Activated T-cell treated with anti-CD3 and anti-CD28 coated beads, Interleukin-2, amount 50 U/mL, for 48 hours (primary cell): ENCODE data around the gene ZNF587.
"Not testable (repeated sequence)": the region's sequence is repeated elsewhere in the genome, so short reads cannot be mapped to it uniquely, and the experiment has no call there.

Experiments used
- DNase-seq, 2 experiments: peaks; one replicate each; pipeline ENCODE4 v3.0.0-alpha.2; 2020

The ZNF587 gene

GRCh38 chr19:57849666-57850473 is at the start of gene ZNF587:
TSS of gene ZNF587 (plus strand) at chr19:57849859. CDS start at chr19:57850039, 180 bp downstream.
- DNase-seq: peak; percentile 80 to 83

- no peak for DNase-seq
Observed at GRCh38 chr19:57800696-57801095, 49.0 kb upstream of the ZNF587 start.

- DNase-seq: no peak
Observed at GRCh38 chr19:57802269-57802668, 47.4 kb upstream of the ZNF587 start.

- no peak for DNase-seq
Observed at GRCh38 chr19:57803265-57803593, 46.4 kb upstream of the ZNF587 start.

- DNase-seq: no peak
Observed at GRCh38 chr19:57803594-57804325, 45.9 kb upstream of the ZNF587 start.

GRCh38 chr19:57807541-57807940 is 42.1 kb upstream of the ZNF587 start:
- DNase-seq: no peak

GRCh38 chr19:57810410-57811295 is 39.0 kb upstream of the ZNF587 start:
- DNase-seq: not testable (repeated sequence)

GRCh38 chr19:57812226-57812625 is 37.4 kb upstream of the ZNF587 start:
- no peak for DNase-seq

- DNase-seq: peak in 1 of 2 experiments; percentile 35
Observed at GRCh38 chr19:57812975-57813820, 36.5 kb upstream of the ZNF587 start.

GRCh38 chr19:57813919-57814504 is 35.6 kb upstream of the ZNF587 start:
- DNase-seq: peak in 1 of 2 experiments; percentile 29

- DNase-seq: peak; percentile 78 to 79
Observed at GRCh38 chr19:57814505-57815246, 35.0 kb upstream of the ZNF587 start, which contains the start of gene ZNF552. TSS of gene ZNF552 (minus strand) at chr19:57814913. CDS start at chr19:57814743, 170 bp downstream.

GRCh38 chr19:57815247-57816075 is 34.2 kb upstream of the ZNF587 start:
- DNase-seq: no peak

- DNase-seq: no peak
Observed at GRCh38 chr19:57816652-57817051, 33.0 kb upstream of the ZNF587 start.

GRCh38 chr19:57817976-57818375 is 31.7 kb upstream of the ZNF587 start:
- no peak for DNase-seq

GRCh38 chr19:57818378-57818777 is 31.3 kb upstream of the ZNF587 start:
- DNase-seq: no peak

- peak; percentile 79 to 82 for DNase-seq
Observed at GRCh38 chr19:57819475-57820148, 30.0 kb upstream of the ZNF587 start.

- no peak for DNase-seq
Observed at GRCh38 chr19:57820599-57820998, 29.1 kb upstream of the ZNF587 start.

GRCh38 chr19:57821095-57821494 is 28.6 kb upstream of the ZNF587 start:
- DNase-seq: not testable (repeated sequence)

- not testable (repeated sequence) for DNase-seq
Observed at GRCh38 chr19:57821501-57821900, 28.2 kb upstream of the ZNF587 start.
